Measurements from ENCODE around the gene NRIP1. TPM values are rescaled to one million over a fixed set of nuclear protein-coding genes. Genes with fewer than 3 reads are reported as not detected.

The NRIP1 gene
- total RNA-seq, 1 experiment from 2014 or later = 10.4 TPM

DNA sequence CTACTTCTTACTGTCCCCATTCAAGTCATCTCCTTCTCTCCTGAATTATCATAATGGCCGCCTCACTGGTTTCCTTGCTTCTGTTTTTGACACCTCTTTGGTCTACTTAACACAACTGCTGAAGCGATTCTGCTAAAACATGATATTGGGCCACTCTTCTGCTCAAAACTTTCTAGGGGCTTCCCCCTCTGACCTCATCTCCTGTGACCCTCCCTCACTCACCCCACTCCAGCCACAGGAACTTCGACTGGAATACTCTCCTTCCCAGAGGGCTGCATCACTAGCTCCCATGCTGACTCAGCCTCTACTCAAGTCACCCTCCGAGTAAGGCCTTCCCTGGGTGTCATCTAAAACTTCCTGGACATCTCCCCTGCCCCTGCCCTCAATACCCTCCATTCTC lies 35.7 kb downstream of the NRIP1 start:
- Histone ChIP-seq H4K20me1 (ENCODE audit: control insufficient read depth, insufficient read depth, insufficient read length) (no peaks in the 10 kb centered on the region), H3K9me3 (ENCODE audit: control insufficient read depth, low read depth, low read length) (no peaks in the 10 kb centered on the region)

More for the DNA sequence above, 35.7 kb downstream of the NRIP1 start:
- no peak overlapping the region for H2AK5ac ChIP-seq (ENCODE audit: insufficient read length, low read length)
- Mint-ChIP-seq H3K9me3 (no peaks in the 10 kb centered on the region; a peak in 1 of 5 replicates), H3K27me3 (ENCODE audit: low read depth) (no peaks in the 10 kb centered on the region), H3K36me3 (ENCODE audit: insufficient read depth in 1 of 3, low read depth in 3 of 3) (no peaks in the 10 kb centered on the region; a peak in 1 of 7 replicates), H3K27ac (no peak overlapping the region), H3K4me3 (no peak overlapping the region), H3K4me1 (peaks cover 2 to 7% of the 10 kb centered on the region in 2 experiments)
- H3K23ac ChIP-seq (ENCODE audit: insufficient read length, low read depth, low read length) = no peak overlapping the region
- no peak overlapping the region for H3K9ac ChIP-seq (ENCODE audit: extremely low read depth, insufficient read length, low read length)
- H4K5ac ChIP-seq (ENCODE audit: insufficient read length, low read depth, low read length) = no peak overlapping the region
- no peak overlapping the region for H3K27ac ChIP-seq (ENCODE audit: insufficient read length, low read depth, low read length)
- H2BK20ac ChIP-seq (ENCODE audit: low read depth, low read length, poor library complexity, severe bottlenecking) = no peak overlapping the region
- H3K4me2 ChIP-seq (ENCODE audit: insufficient read depth, insufficient read length, low read length) = no peak overlapping the region
- H3K14ac ChIP-seq (ENCODE audit: insufficient read depth, low read length) = no peak overlapping the region
- H2AFZ ChIP-seq (ENCODE audit: low read length) = no peak overlapping the region
- no peak overlapping the region for H2BK12ac ChIP-seq (ENCODE audit: insufficient read length, low read depth, low read length)
- H2BK15ac ChIP-seq (ENCODE audit: low read depth, low read length) = no peak overlapping the region
- no peak overlapping the region for H3K4ac ChIP-seq (ENCODE audit: low read depth, low read length)
- no peak overlapping the region for H3T11ph ChIP-seq (ENCODE audit: low read length)
- no peak overlapping the region for H4K8ac ChIP-seq (replicated peaks; ENCODE audit: insufficient read length, low read depth, low read length)
- no peaks in the 10 kb centered on the region for H3K23me2 ChIP-seq (ENCODE audit: insufficient read length, low read depth, low read length, poor library complexity, severe bottlenecking)
- H3K27me3 ChIP-seq (ENCODE audit: insufficient read depth, low read length) = no peaks in the 10 kb centered on the region
- no peak overlapping the region for H4K91ac ChIP-seq (ENCODE audit: insufficient read length, low read depth, low read length)
- no peak overlapping the region for H3K56ac ChIP-seq (ENCODE audit: insufficient read length, low read depth, low read length)
- no peak overlapping the region for H3K18ac ChIP-seq (ENCODE audit: insufficient read length, low read depth, low read length)
- H3K79me2 ChIP-seq (ENCODE audit: insufficient read depth, low read length) = no peaks in the 10 kb centered on the region; the same call in 1 of the 2 replicates
- no peaks in the 10 kb centered on the region for H3K4me1 ChIP-seq (ENCODE audit: insufficient read depth, low read length)
- TF ChIP-seq, protein P1, sequence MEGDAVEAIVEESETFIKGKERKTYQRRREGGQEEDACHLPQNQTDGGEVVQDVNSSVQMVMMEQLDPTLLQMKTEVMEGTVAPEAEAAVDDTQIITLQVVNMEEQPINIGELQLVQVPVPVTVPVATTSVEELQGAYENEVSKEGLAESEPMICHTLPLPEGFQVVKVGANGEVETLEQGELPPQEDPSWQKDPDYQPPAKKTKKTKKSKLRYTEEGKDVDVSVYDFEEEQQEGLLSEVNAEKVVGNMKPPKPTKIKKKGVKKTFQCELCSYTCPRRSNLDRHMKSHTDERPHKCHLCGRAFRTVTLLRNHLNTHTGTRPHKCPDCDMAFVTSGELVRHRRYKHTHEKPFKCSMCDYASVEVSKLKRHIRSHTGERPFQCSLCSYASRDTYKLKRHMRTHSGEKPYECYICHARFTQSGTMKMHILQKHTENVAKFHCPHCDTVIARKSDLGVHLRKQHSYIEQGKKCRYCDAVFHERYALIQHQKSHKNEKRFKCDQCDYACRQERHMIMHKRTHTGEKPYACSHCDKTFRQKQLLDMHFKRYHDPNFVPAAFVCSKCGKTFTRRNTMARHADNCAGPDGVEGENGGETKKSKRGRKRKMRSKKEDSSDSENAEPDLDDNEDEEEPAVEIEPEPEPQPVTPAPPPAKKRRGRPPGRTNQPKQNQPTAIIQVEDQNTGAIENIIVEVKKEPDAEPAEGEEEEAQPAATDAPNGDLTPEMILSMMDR (conservative IDR thresholded peaks at IDR 0.05) = no peak
- no peak overlapping the region for H2BK120ac ChIP-seq (ENCODE audit: low read depth, low read length, poor library complexity, severe bottlenecking)
- WGBS (ENCODE audit: extremely low coverage, insufficient read length, low lambda C conversion rate) = no CpG with 5 or more reads among the region's 4 CpGs
- no peaks in the 10 kb centered on the region for H3K79me1 ChIP-seq (ENCODE audit: insufficient read depth, low read depth, low read length, poor library complexity, severe bottlenecking)
- DNase-seq = no peak
- H2BK5ac ChIP-seq (ENCODE audit: insufficient read length, low read length) = no peak overlapping the region
